HEK293 (cell line): ENCODE data around the gene TRPV2.
A peak's percentile ranks its signal among the peaks of the same experiment; 100 is the strongest.

Source experiments
- CTCF ChIA-PET: fragments of 350-600 bp; formaldehyde crosslinking; extraction: SDS; loops from one replicate; lab custom pipeline; 2021; ENCODE audit warnings: antibody characterized with exemption; lab: Yijun Ruan, JAX
- POLR2A ChIA-PET: fragments of 300-600 bp; formaldehyde crosslinking; extraction: SDS; loops from one replicate; lab custom pipeline; 2020; ENCODE audit warnings: antibody characterized with exemption, inconsistent platforms; lab: Yijun Ruan, JAX
- H3K27ac ChIP-seq: fragments of 200-500 bp; sonication (Bioruptor generic); 2 replicates; pipeline ENCODE4 v1.5.1; 2014; ENCODE audit warnings: low read depth, low read length, control low read depth, inconsistent platforms; ENCODE audit errors: extremely low read depth
- H3K36me3 ChIP-seq, 2 experiments: fragments of 200-500 bp in 1 of 2; sonication (Bioruptor generic) in 1 of 2; 1 replicate in 1 of 2; 2 replicates in 1 of 2; pipeline ENCODE4 v1.5.1; 2014 to 2017; ENCODE audit warnings: inconsistent platforms in 2 of 2, low read length in 2 of 2; ENCODE audit not compliant: control insufficient read depth in 2 of 2, insufficient read depth in 1 of 2
- H3K4me1 ChIP-seq: fragments of 200-500 bp; sonication (Bioruptor generic); 2 replicates; pipeline ENCODE4 v1.5.1; 2014; ENCODE audit warnings: mild to moderate bottlenecking, low read length, inconsistent platforms; ENCODE audit not compliant: control insufficient read depth, insufficient read depth
- H3K4me3 ChIP-seq: 2 replicates; pipeline ENCODE4 v1.5.1; 2011; ENCODE audit warnings: low read depth, mild to moderate bottlenecking, control low read depth, low read length, moderate library complexity
- H3K9me3 ChIP-seq: fragments of 200-500 bp; sonication (Bioruptor generic); 2 replicates; pipeline ENCODE4 v1.5.1; 2014; ENCODE audit warnings: low read depth, low read length, inconsistent platforms; ENCODE audit not compliant: control insufficient read depth, insufficient read depth
- BCL11A ChIP-seq: fragments of 450-650 bp; formaldehyde crosslinking; IDR thresholded peaks from 2 replicates; pipeline ENCODE4 v1.5.1; 2016; ENCODE audit warnings: low read depth, missing biosample characterization, missing genetic modification characterization
- PRDM10 ChIP-seq: fragments of 450-650 bp; formaldehyde crosslinking; IDR thresholded peaks from 2 replicates; pipeline ENCODE4 v1.5.1; 2016; ENCODE audit warnings: missing biosample characterization, missing genetic modification characterization
- PRDM2 ChIP-seq: fragments of 450-650 bp; formaldehyde crosslinking; IDR thresholded peaks from 2 replicates; pipeline ENCODE4 v1.5.1; 2016; ENCODE audit warnings: missing biosample characterization, missing genetic modification characterization, borderline replicate concordance
- SP3 ChIP-seq: fragments of 450-650 bp; formaldehyde crosslinking; IDR thresholded peaks from 2 replicates; pipeline ENCODE4 v1.5.1; 2016; ENCODE audit warnings: missing biosample characterization, missing genetic modification characterization
- ZNF26 ChIP-seq: fragments of 450-650 bp; formaldehyde crosslinking; IDR thresholded peaks from 2 replicates; pipeline ENCODE4 v1.5.1; 2016; ENCODE audit warnings: missing biosample characterization, missing genetic modification characterization
- ZNF416 ChIP-seq: fragments of 450-650 bp; formaldehyde crosslinking; IDR thresholded peaks from 2 replicates; pipeline ENCODE4 v1.5.1; 2016; ENCODE audit warnings: missing biosample characterization, missing genetic modification characterization
- ZNF433 ChIP-seq: fragments of 450-650 bp; formaldehyde crosslinking; IDR thresholded peaks from 2 replicates; pipeline ENCODE4 v1.5.1; 2016; ENCODE audit warnings: missing biosample characterization, missing genetic modification characterization, low read depth
- TF ChIP-seq, protein P1 (sequence below): sonication (generic); formaldehyde crosslinking; IDR thresholded peaks from 2 replicates; pipeline ENCODE4 v1.8.1; 2022; ENCODE audit warnings: mild to moderate bottlenecking, moderate library complexity, missing genetic modification reagents

TRPV2 gene

GRCh38 chr17:16442594-16443510 is 27.5 kb downstream of the TRPV2 start:
- CTCF ChIA-PET: interaction anchor here (0.5 to 3.3 kb wide), 5 partner anchors 10 to 79 kb away, joined by 3 to 22 read pairs (median 5); no protein-coding TSS in a partner anchor

DNA sequence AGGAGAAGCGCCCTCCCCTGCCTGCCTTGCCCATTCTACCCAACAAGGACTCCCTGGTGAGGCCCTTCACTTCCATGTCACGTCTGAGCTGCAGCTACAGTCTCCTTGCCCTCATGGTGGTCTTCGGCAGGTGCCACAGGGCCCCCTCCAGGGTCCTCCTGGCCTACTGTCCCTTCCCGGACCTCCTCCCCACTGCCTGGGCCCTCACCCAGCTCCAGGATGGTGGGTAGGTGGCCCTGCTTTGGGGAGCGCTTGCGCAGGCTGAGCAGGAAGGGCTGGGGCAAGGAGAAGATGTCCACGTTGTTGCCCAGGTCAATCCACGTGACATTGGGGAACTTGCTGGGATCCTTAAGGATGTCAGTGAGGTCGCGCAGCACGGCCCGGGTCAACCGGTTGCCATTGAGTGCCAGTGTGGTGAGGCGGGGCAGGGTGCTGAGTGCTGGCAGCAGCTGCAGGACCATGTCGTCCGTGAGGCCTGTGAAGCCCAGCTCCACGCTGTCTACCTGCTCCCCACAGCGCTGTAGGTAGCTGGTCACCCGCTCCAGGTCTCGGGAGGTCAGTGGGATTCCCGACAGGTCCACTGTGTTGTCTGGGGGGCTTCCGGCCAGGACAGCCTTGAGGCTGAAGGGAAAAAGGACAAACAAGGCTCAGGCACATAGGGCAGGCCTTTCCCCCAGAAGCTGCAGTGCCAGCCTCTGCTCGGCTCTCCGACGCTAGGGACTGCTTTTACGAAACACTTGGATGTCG is 28.3 kb downstream of the TRPV2 start:
- peaks cover 34 to 90% of the 10 kb centered on the region in 2 experiments for H3K36me3 ChIP-seq
- POLR2A ChIA-PET: interaction anchor here (0.7 to 6.0 kb wide), 9 partner anchors 12 to 93 kb away, joined by 3 to 54 read pairs (median 4); partner anchors contain the start of gene UBB
- no peak overlapping the region for H3K4me3 ChIP-seq
- no peaks in the 10 kb centered on the region for H3K4me1 ChIP-seq
- TF ChIP-seq, protein P1, sequence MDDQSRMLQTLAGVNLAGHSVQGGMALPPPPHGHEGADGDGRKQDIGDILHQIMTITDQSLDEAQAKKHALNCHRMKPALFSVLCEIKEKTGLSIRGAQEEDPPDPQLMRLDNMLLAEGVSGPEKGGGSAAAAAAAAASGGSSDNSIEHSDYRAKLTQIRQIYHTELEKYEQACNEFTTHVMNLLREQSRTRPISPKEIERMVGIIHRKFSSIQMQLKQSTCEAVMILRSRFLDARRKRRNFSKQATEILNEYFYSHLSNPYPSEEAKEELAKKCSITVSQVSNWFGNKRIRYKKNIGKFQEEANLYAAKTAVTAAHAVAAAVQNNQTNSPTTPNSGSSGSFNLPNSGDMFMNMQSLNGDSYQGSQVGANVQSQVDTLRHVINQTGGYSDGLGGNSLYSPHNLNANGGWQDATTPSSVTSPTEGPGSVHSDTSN (CRISPR knock-in tag): no peak
- TF ChIP-seq ZNF416 (tag by site-specific recombination) (no peak), BCL11A (tag by site-specific recombination) (no peak), PRDM2 (tag by site-specific recombination) (no peak), SP3 (tag by site-specific recombination) (no peak)
- TF ChIP-seq, all 188 proteins: peak for 0
- no peak overlapping the region for H3K27ac ChIP-seq
- no peaks in the 10 kb centered on the region for H3K9me3 ChIP-seq
- CTCF ChIA-PET: interaction anchor here (0.5 to 3.3 kb wide), 4 partner anchors 9 to 78 kb away, joined by 3 to 22 read pairs (median 6); no protein-coding TSS in a partner anchor

More at GRCh38 chr17:16442594-16443510, 27.5 kb downstream of the TRPV2 start:
- Histone ChIP-seq H3K4me3 (no peak overlapping the region), H3K36me3 (peaks cover 34 to 82% of the 10 kb centered on the region in 2 experiments), H3K27ac (peak overlapping the region; percentile 20; the same call in 1 of the 2 replicates), H3K4me1 (no peaks in the 10 kb centered on the region), H3K9me3 (no peaks in the 10 kb centered on the region)
- 0 out of 2 replicates have a peak, but pooled peaks have one; percentile 6 for TF ChIP-seq PRDM10 (tag by site-specific recombination)
- no peak for TF ChIP-seq ZNF26 (tag by site-specific recombination)
- no peak for TF ChIP-seq ZNF433 (tag by site-specific recombination)
- POLR2A ChIA-PET: interaction anchor here (0.6 to 6.0 kb wide), 11 partner anchors 11 to 90 kb away, joined by 3 to 54 read pairs (median 4); partner anchors contain the start of gene UBB
